ENCODE results near the gene TMEM79. TPM values are rescaled to one million over a fixed set of nuclear protein-coding genes. Genes with fewer than 3 reads are reported as not detected.

TMEM79 gene
- total RNA-seq: 2.6 and 3.3 TPM in 2 replicates
- long read RNA-seq, partial matches to known transcripts: 2 of 5 reads
- long read RNA-seq, other reads (novel, unspliced or antisense): 1 of 5 reads

- peaks cover 28% of the 10 kb centered on the region for H3K4me1 Mint-ChIP-seq (ENCODE audit: unreplicated experiment)
Observed at GRCh38 chr1:156284112-156284511, at the start of gene TMEM79. TMEM79 (plus strand) TSS chr1:156284325; CDS start chr1:156285227, 902 bp downstream.

GRCh38 chr1:156236164-156236563, 48.0 kb upstream of the TMEM79 start:
- Mint-ChIP-seq H3K27ac (ENCODE audit: unreplicated experiment) (no peak overlapping the region), H3K36me3 (ENCODE audit: unreplicated experiment) (peaks cover 24% of the 10 kb centered on the region), H3K27me3 (ENCODE audit: unreplicated experiment) (no peaks in the 10 kb centered on the region), H3K4me1 (ENCODE audit: unreplicated experiment) (peaks cover 11% of the 10 kb centered on the region), H3K9me3 (ENCODE audit: unreplicated experiment) (no peaks in the 10 kb centered on the region), H3K4me3 (ENCODE audit: unreplicated experiment) (no peak overlapping the region)
- no peak for TF ChIP-seq CTCF (IDR thresholded peaks at IDR 0.05)
- DNase-seq (ENCODE audit: extremely low spot score, unreplicated experiment): no peak

More at GRCh38 chr1:156284112-156284511, at the start of gene TMEM79:
- Mint-ChIP-seq H3K9me3 (ENCODE audit: unreplicated experiment) (no peaks in the 10 kb centered on the region), H3K4me3 (ENCODE audit: unreplicated experiment) (peak within 1 kb of the TSS; percentile 86), H3K27ac (ENCODE audit: unreplicated experiment) (peak within 1 kb of the TSS; percentile 88), H3K27me3 (ENCODE audit: unreplicated experiment) (no peaks in the 10 kb centered on the region), H3K36me3 (ENCODE audit: unreplicated experiment) (no peaks in the 10 kb centered on the region)
- DNase-seq (ENCODE audit: extremely low spot score, unreplicated experiment): no peak
- TF ChIP-seq CTCF (IDR thresholded peaks at IDR 0.05): no peak

GRCh38 chr1:156238248-156238647, 45.9 kb upstream of the TMEM79 start:
- peaks cover 17% of the 10 kb centered on the region for H3K4me1 Mint-ChIP-seq (ENCODE audit: unreplicated experiment)
- peaks cover 24% of the 10 kb centered on the region for H3K36me3 Mint-ChIP-seq (ENCODE audit: unreplicated experiment)
- no peak overlapping the region for H3K27ac Mint-ChIP-seq (ENCODE audit: unreplicated experiment)
- TF ChIP-seq CTCF (IDR thresholded peaks at IDR 0.05): no peak
- no peaks in the 10 kb centered on the region for H3K27me3 Mint-ChIP-seq (ENCODE audit: unreplicated experiment)
- no peak for DNase-seq (ENCODE audit: extremely low spot score, unreplicated experiment)
- no peak overlapping the region for H3K4me3 Mint-ChIP-seq (ENCODE audit: unreplicated experiment)
- H3K9me3 Mint-ChIP-seq (ENCODE audit: unreplicated experiment): no peaks in the 10 kb centered on the region

DNA sequence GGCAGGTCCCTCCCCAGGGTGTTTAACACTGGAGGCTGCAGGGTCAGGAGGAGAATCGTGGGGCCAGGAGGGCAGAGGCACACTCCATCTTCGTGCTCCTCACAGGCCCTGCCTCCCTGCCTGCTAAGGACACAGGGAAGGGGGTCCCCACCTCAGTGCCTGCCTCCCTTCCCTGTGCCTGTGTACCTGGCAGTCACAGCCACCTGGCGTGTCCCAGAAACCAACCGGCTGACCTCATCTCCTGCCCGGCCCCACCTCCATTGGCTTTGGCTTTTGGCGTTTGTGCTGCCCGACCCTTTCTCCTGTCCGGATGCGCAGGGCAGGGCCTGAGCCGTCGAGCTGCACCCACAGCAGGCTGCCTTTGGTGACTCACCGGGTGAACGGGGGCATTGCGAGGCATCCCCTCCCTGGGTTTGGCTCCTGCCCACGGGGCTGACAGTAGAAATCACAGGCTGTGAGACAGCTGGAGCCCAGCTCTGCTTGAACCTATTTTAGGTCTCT, 42.8 kb upstream of the TMEM79 start:
- no peak for DNase-seq (ENCODE audit: extremely low spot score, unreplicated experiment)
- Mint-ChIP-seq H3K27ac (ENCODE audit: unreplicated experiment) (peak overlapping the region; percentile 23), H3K27me3 (ENCODE audit: unreplicated experiment) (no peaks in the 10 kb centered on the region), H3K4me1 (ENCODE audit: unreplicated experiment) (peaks cover 13% of the 10 kb centered on the region), H3K4me3 (ENCODE audit: unreplicated experiment) (no peak overlapping the region), H3K36me3 (ENCODE audit: unreplicated experiment) (peaks cover 19% of the 10 kb centered on the region), H3K9me3 (ENCODE audit: unreplicated experiment) (no peaks in the 10 kb centered on the region)
- no peak for TF ChIP-seq CTCF (IDR thresholded peaks at IDR 0.05)

DNA sequence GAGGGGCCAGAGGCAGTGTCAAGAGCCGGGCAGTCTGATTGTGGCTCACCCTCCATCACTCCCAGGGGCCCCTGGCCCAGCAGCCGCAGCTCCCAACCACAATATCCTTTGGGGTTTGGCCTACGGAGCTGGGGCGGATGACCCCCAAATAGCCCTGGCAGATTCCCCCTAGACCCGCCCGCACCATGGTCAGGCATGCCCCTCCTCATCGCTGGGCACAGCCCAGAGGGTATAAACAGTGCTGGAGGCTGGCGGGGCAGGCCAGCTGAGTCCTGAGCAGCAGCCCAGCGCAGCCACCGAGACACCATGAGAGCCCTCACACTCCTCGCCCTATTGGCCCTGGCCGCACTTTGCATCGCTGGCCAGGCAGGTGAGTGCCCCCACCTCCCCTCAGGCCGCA, 42.2 kb upstream of the TMEM79 start, which contains the start of gene BGLAP:
Gene BGLAP, plus strand, starts transcription at position 259 of the 400 bp plus-strand sequence. Its CDS starts 48 bp downstream, at position 307.
- no peak for TF ChIP-seq CTCF (IDR thresholded peaks at IDR 0.05)
- Mint-ChIP-seq H3K36me3 (ENCODE audit: unreplicated experiment) (peaks cover 15% of the 10 kb centered on the region), H3K27ac (ENCODE audit: unreplicated experiment) (peak within 1 kb of the TSS; percentile 23), H3K4me3 (ENCODE audit: unreplicated experiment) (no peak within 1 kb of the TSS), H3K27me3 (ENCODE audit: unreplicated experiment) (no peaks in the 10 kb centered on the region), H3K4me1 (ENCODE audit: unreplicated experiment) (peaks cover 13% of the 10 kb centered on the region), H3K9me3 (ENCODE audit: unreplicated experiment) (no peaks in the 10 kb centered on the region)
- no peak for DNase-seq (ENCODE audit: extremely low spot score, unreplicated experiment)

All from osteocyte (in vitro differentiated cells).